Measurements from ENCODE around the gene TTC9C. TPM values are rescaled to one million over a fixed set of nuclear protein-coding genes. Genes with fewer than 3 reads are reported as not detected.
A peak's percentile ranks its signal among the peaks of the same experiment; 100 is the strongest.

The TTC9C gene
- total and polyA plus RNA-seq, 2 of the 13 experiments (the other 11 are each of a cell fraction or from before 2014, with no cell fraction given): 28.0 to 36.4 TPM

DNA sequence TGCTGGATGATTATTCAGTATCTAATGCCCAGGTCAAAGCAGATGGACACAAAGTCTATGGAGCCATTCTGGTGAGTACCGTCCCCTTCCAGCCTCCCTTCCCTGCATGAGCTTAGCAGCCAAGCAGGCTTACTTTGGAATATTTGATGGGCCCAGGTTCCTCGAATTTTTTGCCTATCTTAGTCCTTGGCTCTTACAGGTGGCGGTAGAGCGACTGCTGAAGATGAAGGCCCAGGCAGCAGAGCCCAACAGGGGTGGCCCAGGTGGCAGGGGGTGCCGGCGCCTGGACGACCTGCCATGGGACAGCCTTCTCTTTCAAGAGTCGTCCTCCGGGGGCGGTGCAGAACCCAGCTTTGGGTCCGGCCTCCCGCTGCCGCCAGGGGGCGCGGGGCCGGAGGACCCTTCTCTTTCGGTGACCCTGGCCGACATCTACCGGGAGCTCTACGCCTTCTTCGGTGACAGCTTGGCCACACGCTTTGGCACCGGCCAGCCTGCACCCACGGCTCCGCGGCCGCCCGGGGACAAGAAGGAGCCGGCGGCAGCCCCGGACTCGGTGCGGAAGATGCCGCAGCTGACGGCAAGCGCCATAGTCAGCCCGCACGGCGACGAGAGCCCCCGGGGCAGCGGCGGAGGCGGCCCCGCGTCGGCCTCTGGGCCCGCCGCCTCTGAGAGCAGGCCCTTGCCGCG, 58.2 kb downstream of the TTC9C start (continued):
- TF ChIP-seq ZNF800 (CRISPR knock-in tag; IDR thresholded peaks at IDR 0.05) (no peak), POLR2G (IDR thresholded peaks at IDR 0.05; ENCODE audit: low read depth, low read length) (no peak), POLR2AphosphoS2 (IDR thresholded peaks at IDR 0.05; ENCODE audit: low read depth, low read length) (no peak), ZBTB38 (CRISPR knock-in tag; IDR thresholded peaks at IDR 0.05) (peak; percentile 14; the same call in 1 of the 2 replicates), ATF7 (IDR thresholded peaks at IDR 0.05) (no peak), ATF7 (CRISPR knock-in tag; IDR thresholded peaks at IDR 0.05) (no peak), ZNF703 (CRISPR knock-in tag; IDR thresholded peaks at IDR 0.05; ENCODE audit: borderline replicate concordance) (no peak), CTCF (CRISPR knock-in tag; IDR thresholded peaks at IDR 0.05) (peak; percentile 95), ZNF160 (CRISPR knock-in tag; IDR thresholded peaks at IDR 0.05) (0 out of 2 replicates have a peak, but pooled peaks have one; percentile 9), ZNF564 (CRISPR knock-in tag; IDR thresholded peaks at IDR 0.05) (no peak), CCAR2 (optimal IDR thresholded peaks at IDR 0.05; ENCODE audit: low read depth, low read length) (no peak), GABPA (IDR thresholded peaks at IDR 0.05; ENCODE audit: low read depth, low read length) (no peak), GABPA (CRISPR knock-in tag; IDR thresholded peaks at IDR 0.05; ENCODE audit: low read depth) (peak; percentile 40; the same call in 1 of the 2 replicates)
- TF ChIP-seq, protein P1, sequence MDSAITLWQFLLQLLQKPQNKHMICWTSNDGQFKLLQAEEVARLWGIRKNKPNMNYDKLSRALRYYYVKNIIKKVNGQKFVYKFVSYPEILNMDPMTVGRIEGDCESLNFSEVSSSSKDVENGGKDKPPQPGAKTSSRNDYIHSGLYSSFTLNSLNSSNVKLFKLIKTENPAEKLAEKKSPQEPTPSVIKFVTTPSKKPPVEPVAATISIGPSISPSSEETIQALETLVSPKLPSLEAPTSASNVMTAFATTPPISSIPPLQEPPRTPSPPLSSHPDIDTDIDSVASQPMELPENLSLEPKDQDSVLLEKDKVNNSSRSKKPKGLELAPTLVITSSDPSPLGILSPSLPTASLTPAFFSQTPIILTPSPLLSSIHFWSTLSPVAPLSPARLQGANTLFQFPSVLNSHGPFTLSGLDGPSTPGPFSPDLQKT (CRISPR knock-in tag; IDR thresholded peaks at IDR 0.05; ENCODE audit: borderline replicate concordance): no peak
- TF ChIP-seq, protein P2, sequence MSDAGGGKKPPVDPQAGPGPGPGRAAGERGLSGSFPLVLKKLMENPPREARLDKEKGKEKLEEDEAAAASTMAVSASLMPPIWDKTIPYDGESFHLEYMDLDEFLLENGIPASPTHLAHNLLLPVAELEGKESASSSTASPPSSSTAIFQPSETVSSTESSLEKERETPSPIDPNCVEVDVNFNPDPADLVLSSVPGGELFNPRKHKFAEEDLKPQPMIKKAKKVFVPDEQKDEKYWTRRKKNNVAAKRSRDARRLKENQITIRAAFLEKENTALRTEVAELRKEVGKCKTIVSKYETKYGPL (CRISPR knock-in tag; IDR thresholded peaks at IDR 0.05): no peak
- TF ChIP-seq, protein P3, sequence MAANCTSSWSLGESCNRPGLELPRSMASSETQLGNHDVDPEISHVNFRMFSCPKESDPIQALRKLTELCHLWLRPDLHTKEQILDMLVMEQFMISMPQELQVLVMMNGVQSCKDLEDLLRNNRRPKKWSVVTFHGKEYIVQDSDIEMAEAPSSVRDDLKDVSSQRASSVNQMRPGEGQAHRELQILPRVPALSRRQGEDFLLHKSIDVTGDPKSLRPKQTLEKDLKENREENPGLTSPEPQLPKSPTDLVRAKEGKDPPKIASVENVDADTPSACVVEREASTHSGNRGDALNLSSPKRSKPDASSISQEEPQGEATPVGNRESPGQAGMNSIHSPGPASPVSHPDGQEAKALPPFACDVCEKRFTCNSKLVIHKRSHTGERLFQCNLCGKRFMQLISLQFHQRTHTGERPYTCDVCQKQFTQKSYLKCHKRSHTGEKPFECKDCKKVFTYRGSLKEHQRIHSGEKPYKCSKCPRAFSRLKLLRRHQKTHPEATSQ (CRISPR knock-in tag; IDR thresholded peaks at IDR 0.05; ENCODE audit: borderline replicate concordance): no peak
- TF ChIP-seq, protein P4, sequence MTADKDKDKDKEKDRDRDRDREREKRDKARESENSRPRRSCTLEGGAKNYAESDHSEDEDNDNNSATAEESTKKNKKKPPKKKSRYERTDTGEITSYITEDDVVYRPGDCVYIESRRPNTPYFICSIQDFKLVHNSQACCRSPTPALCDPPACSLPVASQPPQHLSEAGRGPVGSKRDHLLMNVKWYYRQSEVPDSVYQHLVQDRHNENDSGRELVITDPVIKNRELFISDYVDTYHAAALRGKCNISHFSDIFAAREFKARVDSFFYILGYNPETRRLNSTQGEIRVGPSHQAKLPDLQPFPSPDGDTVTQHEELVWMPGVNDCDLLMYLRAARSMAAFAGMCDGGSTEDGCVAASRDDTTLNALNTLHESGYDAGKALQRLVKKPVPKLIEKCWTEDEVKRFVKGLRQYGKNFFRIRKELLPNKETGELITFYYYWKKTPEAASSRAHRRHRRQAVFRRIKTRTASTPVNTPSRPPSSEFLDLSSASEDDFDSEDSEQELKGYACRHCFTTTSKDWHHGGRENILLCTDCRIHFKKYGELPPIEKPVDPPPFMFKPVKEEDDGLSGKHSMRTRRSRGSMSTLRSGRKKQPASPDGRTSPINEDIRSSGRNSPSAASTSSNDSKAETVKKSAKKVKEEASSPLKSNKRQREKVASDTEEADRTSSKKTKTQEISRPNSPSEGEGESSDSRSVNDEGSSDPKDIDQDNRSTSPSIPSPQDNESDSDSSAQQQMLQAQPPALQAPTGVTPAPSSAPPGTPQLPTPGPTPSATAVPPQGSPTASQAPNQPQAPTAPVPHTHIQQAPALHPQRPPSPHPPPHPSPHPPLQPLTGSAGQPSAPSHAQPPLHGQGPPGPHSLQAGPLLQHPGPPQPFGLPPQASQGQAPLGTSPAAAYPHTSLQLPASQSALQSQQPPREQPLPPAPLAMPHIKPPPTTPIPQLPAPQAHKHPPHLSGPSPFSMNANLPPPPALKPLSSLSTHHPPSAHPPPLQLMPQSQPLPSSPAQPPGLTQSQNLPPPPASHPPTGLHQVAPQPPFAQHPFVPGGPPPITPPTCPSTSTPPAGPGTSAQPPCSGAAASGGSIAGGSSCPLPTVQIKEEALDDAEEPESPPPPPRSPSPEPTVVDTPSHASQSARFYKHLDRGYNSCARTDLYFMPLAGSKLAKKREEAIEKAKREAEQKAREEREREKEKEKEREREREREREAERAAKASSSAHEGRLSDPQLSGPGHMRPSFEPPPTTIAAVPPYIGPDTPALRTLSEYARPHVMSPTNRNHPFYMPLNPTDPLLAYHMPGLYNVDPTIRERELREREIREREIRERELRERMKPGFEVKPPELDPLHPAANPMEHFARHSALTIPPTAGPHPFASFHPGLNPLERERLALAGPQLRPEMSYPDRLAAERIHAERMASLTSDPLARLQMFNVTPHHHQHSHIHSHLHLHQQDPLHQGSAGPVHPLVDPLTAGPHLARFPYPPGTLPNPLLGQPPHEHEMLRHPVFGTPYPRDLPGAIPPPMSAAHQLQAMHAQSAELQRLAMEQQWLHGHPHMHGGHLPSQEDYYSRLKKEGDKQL (CRISPR knock-in tag; IDR thresholded peaks at IDR 0.05; ENCODE audit: low read depth): no peak
